B cell (primary cell): Measurements from ENCODE around the gene TSPAN18. TPM values are rescaled to one million over a fixed set of nuclear protein-coding genes. Genes with fewer than 3 reads are reported as not detected.

Experiments
- ATAC-seq: fragments of 200-7000 bp; cut with Tn5 transposase; one replicate; pipeline ENCODE4 v1.10.0; 2021; ENCODE audit warnings: low read depth, mild to moderate bottlenecking, moderate number of reproducible peaks, moderate library complexity
- CTCF ChIA-PET: fragments of 350-600 bp; sonication (Branson Sonifier 250); formaldehyde crosslinking; loops from one replicate; lab custom pipeline; 2021; ENCODE audit warnings: antibody characterized with exemption, inconsistent platforms; lab: Charles Lee
- POLR2A ChIA-PET: fragments of 350-600 bp; sonication (Branson Sonifier 250); formaldehyde crosslinking; loops from one replicate; lab custom pipeline; 2021; ENCODE audit warnings: antibody characterized with exemption; lab: Charles Lee
- DNase-seq: peaks from one replicate; pipeline ENCODE4 v3.0.0; 2013
- H2AFZ ChIP-seq: 2 replicates; pipeline ENCODE4 v1.6.1; 2012; ENCODE audit warnings: mild to moderate bottlenecking, low read depth, low read length; ENCODE audit not compliant: insufficient read depth, poor library complexity, severe bottlenecking
- H3K27ac ChIP-seq, 2 donors: 1 replicate in 1 of 2; 2 replicates in 1 of 2; pipeline ENCODE4 v1.5.1; 2012 to 2013; ENCODE audit warnings: low read length in 2 of 2, mild to moderate bottlenecking in 2 of 2, moderate library complexity in 1 of 2
- H3K27me3 ChIP-seq, 4 experiments: fragments of 200-600 bp in 1 of 4; sonication (generic) in 1 of 4; replicated peaks in 1 of 4; 1 replicate in 2 of 4; 2 replicates in 2 of 4; pipeline versions ENCODE4 v1.6.1 to v1.7.0; 2013 to 2016; ENCODE audit warnings: low read length in 3 of 4, mild to moderate bottlenecking in 2 of 4, mixed read lengths in 1 of 4, moderate library complexity in 1 of 4; ENCODE audit not compliant: insufficient read depth in 4 of 4, control insufficient read depth in 3 of 4; ENCODE audit errors: control extremely low read depth in 1 of 4
- H3K36me3 ChIP-seq, 2 experiments: replicated peaks in 1 of 2; 1 replicate in 1 of 2; 2 replicates in 1 of 2; pipeline versions ENCODE4 v1.6.1 to v1.7.1; 2013; ENCODE audit warnings: low read length in 1 of 2; ENCODE audit not compliant: insufficient read depth in 2 of 2, control insufficient read depth in 1 of 2; ENCODE audit errors: control extremely low read depth in 1 of 2, extremely low read depth in 1 of 2
- H3K4me1 ChIP-seq, 2 donors: fragments of 200-600 bp in 1 of 2; sonication (generic) in 1 of 2; 1 replicate in 1 of 2; 2 replicates in 1 of 2; pipeline versions ENCODE4 v1.5.1 to v1.6.1; 2013 to 2017; ENCODE audit warnings: low read length in 2 of 2; ENCODE audit not compliant: control insufficient read depth in 2 of 2, insufficient read depth in 2 of 2
- H3K4me2 ChIP-seq: replicated peaks from 2 replicates; pipeline ENCODE3; 2012; ENCODE audit warnings: mild to moderate bottlenecking, low read depth, low read length; ENCODE audit not compliant: poor library complexity, severe bottlenecking
- H3K4me3 ChIP-seq, 5 experiments: fragments of 200-600 bp in 1 of 5; sonication (generic) in 1 of 5; 1 replicate in 3 of 5; 2 replicates in 2 of 5; pipeline versions ENCODE4 v1.5.1 to v1.7.0; 2011 to 2016; ENCODE audit warnings: low read length in 4 of 5, mild to moderate bottlenecking in 4 of 5, low read depth in 2 of 5, control low read depth in 1 of 5, moderate library complexity in 1 of 5; ENCODE audit not compliant: insufficient read depth in 1 of 5; ENCODE audit errors: control extremely low read depth in 1 of 5, extremely low read depth in 1 of 5
- H3K79me2 ChIP-seq: fragments of 200-600 bp; sonication (generic); one replicate; pipeline ENCODE4 v1.6.0; 2016; ENCODE audit warnings: low read length; ENCODE audit not compliant: control insufficient read depth, insufficient read depth
- H3K9ac ChIP-seq: fragments of 200-600 bp; sonication (generic); 2 replicates; pipeline ENCODE4 v1.6.1; 2017; ENCODE audit warnings: mild to moderate bottlenecking, low read length, moderate library complexity
- H3K9me3 ChIP-seq, 3 donors: one replicate each; pipeline versions ENCODE4 v1.6.1 to v1.7.1; 2013; ENCODE audit warnings: low read length in 2 of 3; ENCODE audit not compliant: control insufficient read depth in 2 of 3, insufficient read depth in 1 of 3; ENCODE audit errors: control extremely low read depth in 1 of 3
- H4K20me1 ChIP-seq: 2 replicates; pipeline ENCODE4 v1.6.0; 2012; ENCODE audit warnings: mild to moderate bottlenecking, low read length; ENCODE audit not compliant: insufficient read depth, control insufficient read depth, poor library complexity, severe bottlenecking
- H3K27ac Mint-ChIP-seq: one replicate; pipeline ENCODE4 v1.8.0; 2021; ENCODE audit warnings: mixed read lengths
- H3K27me3 Mint-ChIP-seq: one replicate; pipeline ENCODE4 v1.8.0; 2021; ENCODE audit warnings: mixed read lengths
- H3K4me1 Mint-ChIP-seq: one replicate; pipeline ENCODE4 v1.8.0; 2021; ENCODE audit warnings: mixed read lengths
- H3K4me3 Mint-ChIP-seq: one replicate; pipeline ENCODE4 v1.8.0; 2021; ENCODE audit warnings: mixed read lengths
- H3K9me3 Mint-ChIP-seq: one replicate; pipeline ENCODE4 v1.8.0; 2022; ENCODE audit warnings: mixed read lengths; ENCODE audit not compliant: insufficient read depth
- CTCF ChIP-seq: fragments of 200-600 bp; IDR thresholded peaks from one replicate; pipeline ENCODE4 v1.8.0; 2022; ENCODE audit warnings: antibody characterized with exemption, mild to moderate bottlenecking
- EZH2 ChIP-seq: IDR thresholded peaks from 2 replicates; pipeline ENCODE4 v1.6.1; 2012; ENCODE audit warnings: borderline replicate concordance, low read depth, mild to moderate bottlenecking, moderate library complexity, low read length; ENCODE audit not compliant: insufficient read depth, poor library complexity, severe bottlenecking
- WGBS: methylation state at CpG from one replicate; pipeline ENCODE4 v1.1.5; 2013; ENCODE audit warnings: missing lambda C conversion rate; ENCODE audit not compliant: insufficient coverage; 5-methylcytosine and 5-hydroxymethylcytosine counted together
- intact Hi-C: fragments of 100-400 bp; cut with micrococcal nuclease; formaldehyde crosslinking; loops from one replicate; pipeline ENCODE4 v1.10.0; 2022
- polyA plus RNA-seq: library from polyadenylated mRNA; depleted of rRNA; stranded (reverse); fragments of >200 nt; gene quantifications from 2 replicates; pipeline ENCODE4 v1.2.3, GENCODE V29; 2012
- total RNA-seq, 2 donors: library from RNA; stranded (reverse); fragments of 120-200 nt in 1 of 2; gene quantifications; 1 replicate in 1 of 2; 2 replicates in 1 of 2; pipeline versions ENCODE4 v1.2.3 to v1.2.4, GENCODE V29; 2013 to 2022

TSPAN18 gene
- total and polyA plus RNA-seq, 2 donors (not counting 1 experiment from before 2014, with no cell fraction given): 0.75 to 2.0 TPM

- Mint-ChIP-seq H3K27me3 (no peaks in the 10 kb centered on the region), H3K27ac (no peak overlapping the region), H3K4me1 (no peaks in the 10 kb centered on the region), H3K9me3 (no peaks in the 10 kb centered on the region), H3K4me3 (no peak overlapping the region)
- ChIA-PET POLR2A (no interaction called here), CTCF (no interaction called here)
- Histone ChIP-seq H3K9ac (no peak overlapping the region), H3K4me1 (no peaks in the 10 kb centered on the region), H4K20me1 (no peaks in the 10 kb centered on the region), H3K27ac (no peak overlapping the region), H3K4me3 (no peak overlapping the region), H3K27me3 (no peaks in the 10 kb centered on the region), H2AFZ (no peak overlapping the region), H3K4me2 (no peak overlapping the region), H3K9me3 (no peaks in the 10 kb centered on the region), H3K36me3 (no peaks in the 10 kb centered on the region), H3K79me2 (no peaks in the 10 kb centered on the region)
- TF ChIP-seq CTCF: no peak
- no peak for TF ChIP-seq EZH2
- DNase-seq (no peak), ATAC-seq (no peak)
- intact Hi-C loops: no loop called here
- 89% methylated on average over 9 of the region's 9 CpGs for WGBS
Measured at GRCh38 chr11:44812971-44813370, 86.2 kb downstream of the TSPAN18 start.

GRCh38 chr11:44813401-44813800, 86.6 kb downstream of the TSPAN18 start:
- H3K4me1 Mint-ChIP-seq: no peaks in the 10 kb centered on the region
- no peaks in the 10 kb centered on the region for H3K9me3 ChIP-seq
- H3K4me3 Mint-ChIP-seq: no peak overlapping the region
- no peak for ATAC-seq
- intact Hi-C loops: no loop called here
- CTCF ChIA-PET: no interaction called here
- H3K27ac Mint-ChIP-seq: no peak overlapping the region
- WGBS: 97% methylated on average over 3 of the region's 4 CpGs
- no peak overlapping the region for H3K27ac ChIP-seq
- no peaks in the 10 kb centered on the region for H3K79me2 ChIP-seq
- POLR2A ChIA-PET: no interaction called here
- no peaks in the 10 kb centered on the region for H3K27me3 Mint-ChIP-seq
- H3K27me3 ChIP-seq: no peaks in the 10 kb centered on the region
- H3K9me3 Mint-ChIP-seq: no peaks in the 10 kb centered on the region
- H3K36me3 ChIP-seq: no peaks in the 10 kb centered on the region
- no peaks in the 10 kb centered on the region for H4K20me1 ChIP-seq
- no peak for DNase-seq
- H3K9ac ChIP-seq: no peak overlapping the region
- H3K4me3 ChIP-seq: no peak overlapping the region
- no peak overlapping the region for H3K4me2 ChIP-seq
- H3K4me1 ChIP-seq: no peaks in the 10 kb centered on the region
- H2AFZ ChIP-seq: no peak overlapping the region
- TF ChIP-seq CTCF (no peak), EZH2 (no peak)
